Measurements from ENCODE around the gene MYO10. TPM values are rescaled to one million over a fixed set of nuclear protein-coding genes. Genes with fewer than 3 reads are reported as not detected.
A peak's percentile ranks its signal among the peaks of the same experiment; 100 is the strongest.

MYO10 gene
- total RNA-seq, 1 donor from 2014 or later, result 80.2 TPM

- Histone ChIP-seq H2AFZ (ENCODE audit: low read depth, low read length) (no peak overlapping the region), H3K36me3 (ENCODE audit: insufficient read depth, low read length) (no peaks in the 10 kb centered on the region), H3K4me2 (ENCODE audit: low read length) (peak overlapping the region; percentile 82), H3K4me3 (ENCODE audit: insufficient read depth, low read depth, low read length) (peak overlapping the region; percentile 96), H3K27ac (ENCODE audit: low read depth, low read length) (peak overlapping the region; percentile 91), H3K4me1 (ENCODE audit: insufficient read depth, low read length) (peaks cover 36% of the 10 kb centered on the region), H3K27me3 (ENCODE audit: insufficient read depth, low read length) (peaks cover 9% of the 10 kb centered on the region), H3K9ac (ENCODE audit: low read length) (peak overlapping the region; percentile 97), H3K79me2 (ENCODE audit: insufficient read depth, low read length) (peaks cover 63% of the 10 kb centered on the region), H4K20me1 (ENCODE audit: insufficient read depth, low read length) (peaks cover 53% of the 10 kb centered on the region), H3K9me3 (ENCODE audit: insufficient read depth, low read depth, low read length) (no peaks in the 10 kb centered on the region)
- peak overlapping the region; percentile 87 for H3K27ac Mint-ChIP-seq (ENCODE audit: unreplicated experiment)
- H3K9me3 Mint-ChIP-seq (ENCODE audit: unreplicated experiment), result no peaks in the 10 kb centered on the region
- peaks cover 34% of the 10 kb centered on the region for H3K4me1 Mint-ChIP-seq (ENCODE audit: low read depth, unreplicated experiment)
- TF ChIP-seq CTCF (IDR thresholded peaks at IDR 0.05; ENCODE audit: insufficient read depth, low read depth, low read length) (no peak), EZH2 (IDR thresholded peaks at IDR 0.05; ENCODE audit: insufficient read depth, low read length) (no peak)
- peaks cover 9% of the 10 kb centered on the region for H3K27me3 Mint-ChIP-seq (ENCODE audit: low read depth, unreplicated experiment)
- peak overlapping the region; percentile 98 for H3K4me3 Mint-ChIP-seq (ENCODE audit: unreplicated experiment)
- no peaks in the 10 kb centered on the region for H3K36me3 Mint-ChIP-seq (ENCODE audit: low read depth, unreplicated experiment)
- DNase-seq (ENCODE audit: low read depth) (peak; percentile 50), FAIRE-seq (no peak)
Observed at GRCh38 chr5:16934677-16935153, 1.4 kb downstream of the MYO10 start.

GRCh38 chr5:16934123-16934522, 2.0 kb downstream of the MYO10 start:
- peak overlapping the region; percentile 82 for H3K4me2 ChIP-seq (ENCODE audit: low read length)
- peaks cover 9% of the 10 kb centered on the region for H3K27me3 ChIP-seq (ENCODE audit: insufficient read depth, low read length)
- Mint-ChIP-seq H3K27ac (ENCODE audit: unreplicated experiment) (peak overlapping the region; percentile 48), H3K4me1 (ENCODE audit: low read depth, unreplicated experiment) (peaks cover 37% of the 10 kb centered on the region), H3K4me3 (ENCODE audit: unreplicated experiment) (peak overlapping the region; percentile 98), H3K36me3 (ENCODE audit: low read depth, unreplicated experiment) (no peaks in the 10 kb centered on the region), H3K27me3 (ENCODE audit: low read depth, unreplicated experiment) (peaks cover 7% of the 10 kb centered on the region), H3K9me3 (ENCODE audit: unreplicated experiment) (no peaks in the 10 kb centered on the region)
- peak overlapping the region; percentile 96 for H3K4me3 ChIP-seq (ENCODE audit: insufficient read depth, low read depth, low read length)
- no peaks in the 10 kb centered on the region for H3K36me3 ChIP-seq (ENCODE audit: insufficient read depth, low read length)
- H3K9ac ChIP-seq (ENCODE audit: low read length), result peak overlapping the region; percentile 97
- peaks cover 69% of the 10 kb centered on the region for H3K79me2 ChIP-seq (ENCODE audit: insufficient read depth, low read length)
- TF ChIP-seq CTCF (IDR thresholded peaks at IDR 0.05; ENCODE audit: insufficient read depth, low read depth, low read length), result peak; percentile 96
- TF ChIP-seq EZH2 (IDR thresholded peaks at IDR 0.05; ENCODE audit: insufficient read depth, low read length), result no peak
- peaks cover 36% of the 10 kb centered on the region for H3K4me1 ChIP-seq (ENCODE audit: insufficient read depth, low read length)
- DNase-seq (ENCODE audit: low read depth) (no peak), FAIRE-seq (no peak)
- peak overlapping the region; percentile 91 for H3K27ac ChIP-seq (ENCODE audit: low read depth, low read length)
- no peak overlapping the region for H2AFZ ChIP-seq (ENCODE audit: low read depth, low read length)
- no peaks in the 10 kb centered on the region for H3K9me3 ChIP-seq (ENCODE audit: insufficient read depth, low read depth, low read length)
- peaks cover 59% of the 10 kb centered on the region for H4K20me1 ChIP-seq (ENCODE audit: insufficient read depth, low read length)

- Mint-ChIP-seq H3K27ac (ENCODE audit: unreplicated experiment) (no peak overlapping the region), H3K36me3 (ENCODE audit: low read depth, unreplicated experiment) (no peaks in the 10 kb centered on the region), H3K27me3 (ENCODE audit: low read depth, unreplicated experiment) (peaks cover 6% of the 10 kb centered on the region), H3K4me3 (ENCODE audit: unreplicated experiment) (peak overlapping the region; percentile 98), H3K4me1 (ENCODE audit: low read depth, unreplicated experiment) (peaks cover 37% of the 10 kb centered on the region), H3K9me3 (ENCODE audit: unreplicated experiment) (no peaks in the 10 kb centered on the region)
- DNase-seq (ENCODE audit: low read depth) (no peak), FAIRE-seq (no peak)
- Histone ChIP-seq H3K4me2 (ENCODE audit: low read length) (peak overlapping the region; percentile 82), H3K27me3 (ENCODE audit: insufficient read depth, low read length) (peaks cover 9% of the 10 kb centered on the region), H2AFZ (ENCODE audit: low read depth, low read length) (no peak overlapping the region), H3K9me3 (ENCODE audit: insufficient read depth, low read depth, low read length) (no peaks in the 10 kb centered on the region), H3K4me1 (ENCODE audit: insufficient read depth, low read length) (peaks cover 36% of the 10 kb centered on the region), H3K27ac (ENCODE audit: low read depth, low read length) (peak overlapping the region; percentile 91), H3K36me3 (ENCODE audit: insufficient read depth, low read length) (no peaks in the 10 kb centered on the region), H3K9ac (ENCODE audit: low read length) (peak overlapping the region; percentile 97), H4K20me1 (ENCODE audit: insufficient read depth, low read length) (peaks cover 65% of the 10 kb centered on the region), H3K79me2 (ENCODE audit: insufficient read depth, low read length) (peaks cover 77% of the 10 kb centered on the region), H3K4me3 (ENCODE audit: insufficient read depth, low read depth, low read length) (peak overlapping the region; percentile 96)
- TF ChIP-seq CTCF (IDR thresholded peaks at IDR 0.05; ENCODE audit: insufficient read depth, low read depth, low read length), result no peak
- no peak for TF ChIP-seq EZH2 (IDR thresholded peaks at IDR 0.05; ENCODE audit: insufficient read depth, low read length)
Observed at GRCh38 chr5:16933337-16933736, 2.8 kb downstream of the MYO10 start.
